ENCODE measurements around the gene CLEC2D. TPM values are rescaled to one million over a fixed set of nuclear protein-coding genes. Genes with fewer than 3 reads are reported as not detected.

The CLEC2D gene
- total RNA-seq, 1 experiment from 2014 or later, result 2.9 TPM

GRCh38 chr12:9717070-9717925 is 47.8 kb downstream of the CLEC2D start:
- no peak overlapping the region for H3K4me2 ChIP-seq (ENCODE audit: low read length)
- H3K4me3 ChIP-seq (ENCODE audit: low read length), result no peak overlapping the region
- H3K9me3 ChIP-seq (ENCODE audit: low read length), result no peaks in the 10 kb centered on the region
- no peaks in the 10 kb centered on the region for H3K9me2 ChIP-seq (replicated peaks; ENCODE audit: low read length)
- TF ChIP-seq EZH2 (IDR thresholded peaks at IDR 0.05; ENCODE audit: low read length, unreplicated experiment) (no peak), CTCF (conservative IDR thresholded peaks at IDR 0.05; ENCODE audit: low read depth, low read length) (no peak), EZH2phosphoT487 (IDR thresholded peaks at IDR 0.05; ENCODE audit: borderline replicate concordance, low read length) (no peak)
- ChIA-PET CTCF (no interaction called here), POLR2A (ENCODE audit: unreplicated experiment) (interaction anchor here (0.6 kb wide), 1 partner anchor 452 kb away, joined by 3 read pairs; no protein-coding TSS in a partner anchor)
- intact Hi-C loops (cut with micrococcal nuclease), result no loop called here
- no peak overlapping the region for H3K9ac ChIP-seq (ENCODE audit: low read length)
- DNase-seq, result no peak
- H3K36me3 ChIP-seq (ENCODE audit: low read depth, low read length), result no peaks in the 10 kb centered on the region
- H3K4me1 ChIP-seq (ENCODE audit: insufficient read depth, low read length), result peaks cover 16% of the 10 kb centered on the region
- no peak for ATAC-seq
- no peaks in the 10 kb centered on the region for H3K79me2 ChIP-seq (ENCODE audit: low read length)
- H3F3A ChIP-seq (ENCODE audit: low read length, unreplicated experiment), result no peaks in the 10 kb centered on the region
- no peaks in the 10 kb centered on the region for H4K20me1 ChIP-seq (ENCODE audit: low read length)
- no peak overlapping the region for H3K27ac ChIP-seq (ENCODE audit: low read length)
- no peaks in the 10 kb centered on the region for H3K27me3 ChIP-seq (ENCODE audit: low read length)
- no peak overlapping the region for H2AFZ ChIP-seq (ENCODE audit: low read length)
- BruUV-seq (replicated peaks), result no TSS peak

GRCh38 chr12:9718968-9719367 is 49.5 kb downstream of the CLEC2D start:
- no peaks in the 10 kb centered on the region for H3K9me2 ChIP-seq (replicated peaks; ENCODE audit: low read length)
- no peaks in the 10 kb centered on the region for H3F3A ChIP-seq (ENCODE audit: low read length, unreplicated experiment)
- H3K9ac ChIP-seq (ENCODE audit: low read length), result no peak overlapping the region
- POLR2A ChIA-PET (ENCODE audit: unreplicated experiment), result no interaction called here
- no peak overlapping the region for H3K27ac ChIP-seq (ENCODE audit: low read length)
- H3K79me2 ChIP-seq (ENCODE audit: low read length), result no peaks in the 10 kb centered on the region
- no peaks in the 10 kb centered on the region for H4K20me1 ChIP-seq (ENCODE audit: low read length)
- H3K4me1 ChIP-seq (ENCODE audit: insufficient read depth, low read length), result peaks cover 21% of the 10 kb centered on the region
- intact Hi-C loops (cut with micrococcal nuclease), result no loop called here
- CTCF ChIA-PET, result no interaction called here
- H3K36me3 ChIP-seq (ENCODE audit: low read depth, low read length), result no peaks in the 10 kb centered on the region
- H2AFZ ChIP-seq (ENCODE audit: low read length), result no peak overlapping the region
- DNase-seq, result no peak
- no peak overlapping the region for H3K4me2 ChIP-seq (ENCODE audit: low read length)
- no TSS peak for BruUV-seq (replicated peaks)
- H3K4me3 ChIP-seq (ENCODE audit: low read length), result no peak overlapping the region
- no peaks in the 10 kb centered on the region for H3K9me3 ChIP-seq (ENCODE audit: low read length)
- TF ChIP-seq EZH2 (IDR thresholded peaks at IDR 0.05; ENCODE audit: low read length, unreplicated experiment) (no peak), CTCF (conservative IDR thresholded peaks at IDR 0.05; ENCODE audit: low read depth, low read length) (no peak), EZH2phosphoT487 (IDR thresholded peaks at IDR 0.05; ENCODE audit: borderline replicate concordance, low read length) (no peak)
- no peaks in the 10 kb centered on the region for H3K27me3 ChIP-seq (ENCODE audit: low read length)
- no peak for ATAC-seq

- Histone ChIP-seq H3K4me2 (ENCODE audit: low read length) (no peak overlapping the region), H2AFZ (ENCODE audit: low read length) (no peak overlapping the region), H3K9ac (ENCODE audit: low read length) (no peak overlapping the region), H3K9me3 (ENCODE audit: low read length) (no peaks in the 10 kb centered on the region), H4K20me1 (ENCODE audit: low read length) (no peaks in the 10 kb centered on the region), H3K9me2 (replicated peaks; ENCODE audit: low read length) (no peaks in the 10 kb centered on the region), H3K4me3 (ENCODE audit: low read length) (no peak overlapping the region), H3F3A (ENCODE audit: low read length, unreplicated experiment) (no peaks in the 10 kb centered on the region), H3K4me1 (ENCODE audit: insufficient read depth, low read length) (peaks cover 21% of the 10 kb centered on the region), H3K36me3 (ENCODE audit: low read depth, low read length) (no peaks in the 10 kb centered on the region), H3K27ac (ENCODE audit: low read length) (no peak overlapping the region), H3K79me2 (ENCODE audit: low read length) (no peaks in the 10 kb centered on the region), H3K27me3 (ENCODE audit: low read length) (no peaks in the 10 kb centered on the region)
- intact Hi-C loops (cut with micrococcal nuclease), result loop anchor here (5.0 kb wide), 1 partner anchor 72 kb away; no protein-coding TSS in a partner anchor
- ATAC-seq (no peak), DNase-seq (no peak)
- TF ChIP-seq EZH2phosphoT487 (IDR thresholded peaks at IDR 0.05; ENCODE audit: borderline replicate concordance, low read length) (no peak), CTCF (conservative IDR thresholded peaks at IDR 0.05; ENCODE audit: low read depth, low read length) (no peak), EZH2 (IDR thresholded peaks at IDR 0.05; ENCODE audit: low read length, unreplicated experiment) (no peak)
- CTCF ChIA-PET, result no interaction called here
- POLR2A ChIA-PET (ENCODE audit: unreplicated experiment), result no interaction called here
- BruUV-seq (replicated peaks), result no TSS peak
Measured at GRCh38 chr12:9719790-9720189, 50.3 kb downstream of the CLEC2D start.
